Lower leg skin (tissue), 3 donors: Measurements from ENCODE around the gene C10orf67.

Experiments
- CTCF ChIP-seq, 3 donors: fragments of 450-650 bp; IDR thresholded peaks; one replicate each; pipeline ENCODE4 v1.5.1; 2016; ENCODE audit warnings: antibody characterized with exemption in 3 of 3, mild to moderate bottlenecking in 3 of 3, moderate library complexity in 2 of 3
- POLR2A ChIP-seq, 2 donors: fragments of 450-650 bp; IDR thresholded peaks; one replicate each; pipeline ENCODE4 v1.6.1; 2016 to 2017; ENCODE audit warnings: antibody characterized with exemption in 2 of 2, mild to moderate bottlenecking in 1 of 2, moderate library complexity in 1 of 2

- no peak for TF ChIP-seq CTCF (IDR thresholded peaks at IDR 0.05)
- TF ChIP-seq POLR2A (IDR thresholded peaks at IDR 0.05), result no peak
These were observed 2.2 kb downstream of the C10orf67 start for GRCh38 chr10:23342213-23342884.
